ENCODE measurements around the gene ANKRD29. TPM values are rescaled to one million over a fixed set of nuclear protein-coding genes. Genes with fewer than 3 reads are reported as not detected.

Gene ANKRD29
- total and polyA plus RNA-seq, 3 donors from 2014 or later = 9.1 to 23.5 (median 17.5) TPM

DNA sequence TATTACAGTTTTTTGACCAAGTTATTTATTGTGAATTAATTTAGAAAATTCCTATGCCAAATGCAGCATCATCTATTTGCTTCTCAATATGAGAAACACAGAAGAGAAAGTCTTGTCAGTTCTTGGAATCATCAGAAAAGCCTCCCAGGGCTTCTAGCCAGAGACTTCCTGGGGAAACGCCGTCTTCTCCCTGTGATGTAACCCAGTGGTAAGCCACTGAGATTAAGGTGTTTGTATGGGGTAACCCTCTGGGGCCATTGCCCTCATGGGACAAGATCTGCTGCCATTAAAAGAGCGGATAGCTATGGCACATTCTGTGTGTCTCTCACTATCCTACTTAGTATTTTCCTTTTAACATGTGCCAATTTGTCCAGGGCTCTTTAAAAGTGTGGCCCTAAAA, 28.0 kb downstream of the ANKRD29 start:
- H3K27ac ChIP-seq = no peak overlapping the region
- H3K27me3 ChIP-seq = no peaks in the 10 kb centered on the region
- no peaks in the 10 kb centered on the region for H3K9me3 ChIP-seq
- intact Hi-C loops (cut with DNase I; ENCODE audit: low total_unique reads) = no loop called here
- no peak overlapping the region for H3K4me3 ChIP-seq
- TF ChIP-seq CTCF (IDR thresholded peaks at IDR 0.05) = no peak
- TF ChIP-seq POLR2A (IDR thresholded peaks at IDR 0.05) = no peak
- no peaks in the 10 kb centered on the region for H3K4me1 ChIP-seq
- no peak for DNase-seq
- 68 to 81% methylated on average over 3 of the region's 3 CpGs for WGBS, 2 donors
- no peaks in the 10 kb centered on the region for H3K36me3 ChIP-seq (ENCODE audit: low read depth, missing control alignments)

GRCh38 chr18:23632615-23633014, 30.1 kb downstream of the ANKRD29 start:
- TF ChIP-seq POLR2A (IDR thresholded peaks at IDR 0.05) (no peak), CTCF (IDR thresholded peaks at IDR 0.05) (no peak)
- Histone ChIP-seq H3K9me3 (no peaks in the 10 kb centered on the region), H3K27ac (no peak overlapping the region), H3K27me3 (no peaks in the 10 kb centered on the region), H3K4me1 (no peaks in the 10 kb centered on the region), H3K4me3 (no peak overlapping the region), H3K36me3 (ENCODE audit: low read depth, missing control alignments) (no peaks in the 10 kb centered on the region)
- DNase-seq = no peak
- 82 to 100% methylated on average over 1 of the region's 1 CpG for WGBS, 2 donors
- intact Hi-C loops (cut with DNase I; ENCODE audit: low total_unique reads) = no loop called here

GRCh38 chr18:23631746-23632145, 31.0 kb downstream of the ANKRD29 start:
- intact Hi-C loops (cut with DNase I; ENCODE audit: low total_unique reads) = no loop called here
- no peak for DNase-seq
- TF ChIP-seq POLR2A (IDR thresholded peaks at IDR 0.05) = no peak
- TF ChIP-seq CTCF (IDR thresholded peaks at IDR 0.05) = no peak

GRCh38 chr18:23631312-23631711, 31.4 kb downstream of the ANKRD29 start:
- no peak for DNase-seq
- Histone ChIP-seq H3K27ac (no peak overlapping the region), H3K9me3 (no peaks in the 10 kb centered on the region), H3K4me3 (no peak overlapping the region), H3K36me3 (ENCODE audit: low read depth, missing control alignments) (no peaks in the 10 kb centered on the region), H3K4me1 (no peaks in the 10 kb centered on the region), H3K27me3 (no peaks in the 10 kb centered on the region)
- no peak for TF ChIP-seq CTCF (IDR thresholded peaks at IDR 0.05)
- no peak for TF ChIP-seq POLR2A (IDR thresholded peaks at IDR 0.05)
- 94 to 95% methylated on average over 5 of the region's 5 CpGs for WGBS, 2 donors
- intact Hi-C loops (cut with DNase I; ENCODE audit: low total_unique reads) = no loop called here

More at GRCh38 chr18:23631746-23632145, 31.0 kb downstream of the ANKRD29 start:
- H3K36me3 ChIP-seq (ENCODE audit: low read depth, missing control alignments) = no peaks in the 10 kb centered on the region
- WGBS, 2 donors = 49 to 59% methylated on average over 11 of the region's 11 CpGs
- H3K9me3 ChIP-seq = no peaks in the 10 kb centered on the region
- no peaks in the 10 kb centered on the region for H3K4me1 ChIP-seq
- no peak overlapping the region for H3K4me3 ChIP-seq
- H3K27ac ChIP-seq = no peak overlapping the region
- no peaks in the 10 kb centered on the region for H3K27me3 ChIP-seq

DNA sequence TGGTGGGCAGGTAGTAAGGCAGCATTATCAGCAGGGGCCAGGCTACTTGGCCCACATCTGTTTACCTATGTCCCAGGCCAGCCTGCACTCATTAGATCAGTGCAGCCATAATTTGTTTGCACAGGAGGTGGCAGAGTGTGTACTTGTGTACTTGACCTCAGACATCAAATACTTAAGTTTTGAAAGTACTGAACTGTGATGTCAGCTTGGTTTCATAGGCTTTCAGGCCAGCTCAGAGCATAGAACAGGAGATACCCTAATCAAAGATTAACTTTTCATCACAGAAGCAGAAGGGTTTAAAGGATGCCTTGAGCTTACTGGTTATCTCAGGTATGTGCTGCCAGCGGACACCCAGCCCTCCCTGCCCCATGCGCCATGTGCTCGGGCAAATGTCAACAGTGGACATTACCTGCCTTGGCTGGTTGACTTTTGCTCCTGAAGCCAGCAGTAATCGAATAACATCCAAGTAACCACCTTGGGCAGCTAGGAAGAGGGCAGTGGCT, 33.2 kb downstream of the ANKRD29 start:
- DNase-seq = no peak
- 99 to 100% methylated on average over 4 of the region's 4 CpGs for WGBS, 2 donors
- Histone ChIP-seq H3K4me3 (no peak overlapping the region), H3K27ac (no peak overlapping the region), H3K9me3 (no peaks in the 10 kb centered on the region), H3K36me3 (ENCODE audit: low read depth, missing control alignments) (no peaks in the 10 kb centered on the region), H3K4me1 (no peaks in the 10 kb centered on the region), H3K27me3 (no peaks in the 10 kb centered on the region)
- intact Hi-C loops (cut with DNase I; ENCODE audit: low total_unique reads) = loop anchor here (10.0 kb wide), 1 partner anchor 185 kb away; no protein-coding TSS in a partner anchor
- TF ChIP-seq POLR2A (IDR thresholded peaks at IDR 0.05) (no peak), CTCF (IDR thresholded peaks at IDR 0.05) (no peak)

Measured in testis (tissue), 3 donors.